Adrenal gland (tissue), 12 donors: ENCODE measurements around the gene WDR35. TPM values are rescaled to one million over a fixed set of nuclear protein-coding genes. Genes with fewer than 3 reads are reported as not detected.

Experiments
- DNase-seq, 7 donors: peaks; one replicate each; pipeline ENCODE4 v3.0.0-alpha.2; 2019 to 2020
- H3K27ac ChIP-seq, 5 donors: fragments of 200-600 bp; sonication (generic) in 4 of 5; 1 replicate in 3 of 5; 2 replicates in 2 of 5; pipeline versions ENCODE4 v1.5.1 to v1.8.0; 2016 to 2020; ENCODE audit warnings: mild to moderate bottlenecking in 1 of 5
- H3K27me3 ChIP-seq: fragments of 200-600 bp; 2 replicates; pipeline ENCODE4 v1.8.0; 2021
- H3K36me3 ChIP-seq, 2 donors: fragments of 200-600 bp; replicated peaks in 1 of 2; 1 replicate in 1 of 2; 2 replicates in 1 of 2; pipeline versions ENCODE4 v1.5.1 to v1.8.0; 2018 to 2022
- H3K4me1 ChIP-seq, 2 donors: fragments of 200-600 bp; replicated peaks in 1 of 2; 1 replicate in 1 of 2; 2 replicates in 1 of 2; pipeline versions ENCODE4 v1.5.1 to v1.8.0; 2018 to 2021
- H3K4me3 ChIP-seq, 4 donors: fragments of 200-600 bp; sonication (generic) in 3 of 4; one replicate each; pipeline ENCODE4 v1.5.1; 2016 to 2018
- H3K9me3 ChIP-seq, 3 donors: fragments of 200-600 bp; sonication (generic) in 1 of 3; replicated peaks in 1 of 3; 1 replicate in 2 of 3; 2 replicates in 1 of 3; pipeline versions ENCODE4 v1.5.1 to v1.8.0; 2016 to 2021
- CTCF ChIP-seq, 6 experiments: fragments of 450-650 bp in 4 of 6; fragments of 200-600 bp in 2 of 6; sonication (generic) in 1 of 6; IDR thresholded peaks; 1 replicate in 5 of 6; 2 replicates in 1 of 6; pipeline versions ENCODE4 v1.5.1 to v1.8.0; 2016 to 2021; ENCODE audit warnings: antibody characterized with exemption in 6 of 6, mild to moderate bottlenecking in 2 of 6, moderate library complexity in 1 of 6
- POLR2A ChIP-seq, 2 donors: fragments of 450-650 bp; IDR thresholded peaks; one replicate each; pipeline ENCODE4 v1.6.1; 2017; ENCODE audit warnings: antibody characterized with exemption in 2 of 2, mild to moderate bottlenecking in 2 of 2, moderate library complexity in 1 of 2
- WGBS, 4 donors: extraction: QIAGEN DNeasy Blood & Tissue Kit in 2 of 4; methylation state at CpG; one replicate each; pipeline versions ENCODE4 v1.1.5 to v1.1.7; 2013 to 2017; 5-methylcytosine and 5-hydroxymethylcytosine counted together
- intact Hi-C, 2 donors: fragments of 100-400 bp; cut with DNase I; formaldehyde crosslinking; loops; one replicate each; pipeline versions ENCODE4 v1.14.1 to v1.15.0; 2022 to 2023
- polyA plus RNA-seq, 3 donors: library from polyadenylated mRNA; stranded (reverse); fragments of 200-250 nt in 2 of 3; fragments of 350-450 nt in 1 of 3; fragmentation: Illumina TruSeq in 1 of 3; extraction: RNeasy Lipid Tissue Mini Kit (QIAGEN cat#74804) in 1 of 3; gene quantifications; one replicate each; pipeline ENCODE4 v1.2.3, GENCODE V29; 2013 to 2014
- total RNA-seq, 9 donors: library from RNA; depleted of rRNA in 4 of 9; stranded (reverse); fragments of >200 nt in 4 of 9; fragments of 120-200 nt in 1 of 9; fragmentation: NEBNext Ultra II Directional in 1 of 9; extraction: Animal tissue kit (Norgen Biotek cat#: 25700) in 1 of 9; gene quantifications; one replicate each; pipeline versions ENCODE4 v1.1.0 to v1.2.4, GENCODE V29; 2013 to 2023
- donor health status: healthy with polysubstance abuse.
- donor health status: Bipolar disorder and iron deficiency.
- donor health status: DM: yes; HTN: yes; CAD: no.
- donor health status: DM: no; HTN: no; CAD: no.
- donor health status: DM: no; HTN: no; CAD: no.
- donor health status: DM: yes; HTN: yes; CAD: no.

The WDR35 gene
- total and polyA plus RNA-seq, 12 donors: 3.7 to 14.4 (median 9.9) TPM

- intact Hi-C loops: no loop called here
- peak within 1 kb of the TSS; percentile 64 to 89 (median 82) for H3K4me3 ChIP-seq
These were observed 88.3 kb downstream of the WDR35 start, which contains the start of gene TTC32 for GRCh38 chr2:19901442-19902215. TSS of gene TTC32 (minus strand) at chr2:19901983. CDS start at chr2:19901854, 129 bp downstream.

GRCh38 chr2:19900931-19901441, 88.9 kb downstream of the WDR35 start:
- Histone ChIP-seq H3K27ac (peak overlapping the region; percentile 58 to 94 (median 93)), H3K27me3 (no peaks in the 10 kb centered on the region), H3K4me3 (peak overlapping the region; percentile 64 to 89 (median 82)), H3K4me1 (peaks cover 0 to 53% of the 10 kb centered on the region in 2 donors), H3K36me3 (no peaks in the 10 kb centered on the region), H3K9me3 (no peaks in the 10 kb centered on the region)
- WGBS, 4 donors: 0 to 1% (median 1%) methylated on average over 16 to 26 of the region's 26 CpGs
- no peak for TF ChIP-seq CTCF (IDR thresholded peaks at IDR 0.05)
- no peak for TF ChIP-seq POLR2A (IDR thresholded peaks at IDR 0.05)
- intact Hi-C loops: no loop called here
- DNase-seq: peak in 3 of 7 donors; percentile 32 to 40 (median 39)

More at GRCh38 chr2:19901442-19902215, 88.3 kb downstream of the WDR35 start, which contains the start of gene TTC32:
- H3K36me3 ChIP-seq: no peaks in the 10 kb centered on the region
- peak within 1 kb of the TSS; percentile 58 to 94 (median 93) for H3K27ac ChIP-seq
- peak; percentile 92 to 97 (median 95) for DNase-seq
- H3K9me3 ChIP-seq: no peaks in the 10 kb centered on the region
- TF ChIP-seq POLR2A (IDR thresholded peaks at IDR 0.05): peak; percentile 69 to 89
- TF ChIP-seq CTCF (IDR thresholded peaks at IDR 0.05): no peak
- H3K27me3 ChIP-seq: no peaks in the 10 kb centered on the region
- WGBS, 4 donors: 0 to 1% (median 0%) methylated on average over 28 to 65 of the region's 65 CpGs
- peaks cover 0 to 47% of the 10 kb centered on the region in 2 donors for H3K4me1 ChIP-seq

GRCh38 chr2:19899985-19900930, 89.6 kb downstream of the WDR35 start:
- peaks cover 0 to 60% of the 10 kb centered on the region in 2 donors for H3K4me1 ChIP-seq
- TF ChIP-seq CTCF (IDR thresholded peaks at IDR 0.05) (no peak), POLR2A (IDR thresholded peaks at IDR 0.05) (no peak)

More at GRCh38 chr2:19899985-19900930, 89.6 kb downstream of the WDR35 start:
- no peaks in the 10 kb centered on the region for H3K27me3 ChIP-seq
- intact Hi-C loops: no loop called here
- DNase-seq: peak in 1 of 7 donors; percentile 5
- H3K36me3 ChIP-seq: no peaks in the 10 kb centered on the region
- no peaks in the 10 kb centered on the region for H3K9me3 ChIP-seq
- peak overlapping the region in 3 of 4 donors; percentile 64 to 89 (median 83) for H3K4me3 ChIP-seq
- 33 to 44% (median 37%) methylated on average over 11 of the region's 11 CpGs for WGBS, 4 donors
- peak overlapping the region in 3 of 5 donors; percentile 92 to 94 (median 94) for H3K27ac ChIP-seq
